ENCODE measurements around the gene KDELR3. TPM values are rescaled to one million over a fixed set of nuclear protein-coding genes. Genes with fewer than 3 reads are reported as not detected.

The KDELR3 gene
- polyA plus RNA-seq, 1 donor from 2014 or later = not detected

GRCh38 chr22:38505541-38506117, 37.7 kb downstream of the KDELR3 start:
- Histone ChIP-seq H3K79me2 (replicated peaks; ENCODE audit: insufficient read depth, low read length) (peaks cover 50% of the 10 kb centered on the region), H3K9me2 (ENCODE audit: insufficient read depth, low read length) (no peaks in the 10 kb centered on the region), H3K4me2 (ENCODE audit: low read length) (peak overlapping the region; percentile 98), H3K27me3 (ENCODE audit: insufficient read depth, low read depth, low read length) (no peaks in the 10 kb centered on the region), H3F3A (ENCODE audit: insufficient read depth, low read length, poor library complexity, severe bottlenecking) (peaks cover 7% of the 10 kb centered on the region), H4K20me1 (ENCODE audit: insufficient read depth) (peaks cover 37% of the 10 kb centered on the region), H2AFZ (ENCODE audit: low read depth, low read length) (peak overlapping the region; percentile 83), H3K9me3 (ENCODE audit: low read length) (no peaks in the 10 kb centered on the region), H3K4me3 (ENCODE audit: low read length) (peak overlapping the region; percentile 91), H3K27ac (ENCODE audit: low read length) (peak overlapping the region; percentile 99), H3K9ac (ENCODE audit: low read length) (peak overlapping the region; percentile 100), H3K36me3 (ENCODE audit: insufficient read depth, low read length) (no peaks in the 10 kb centered on the region)
- TF ChIP-seq POLR2AphosphoS5 (IDR thresholded peaks at IDR 0.05) = no peak
- TF ChIP-seq, protein P1, sequence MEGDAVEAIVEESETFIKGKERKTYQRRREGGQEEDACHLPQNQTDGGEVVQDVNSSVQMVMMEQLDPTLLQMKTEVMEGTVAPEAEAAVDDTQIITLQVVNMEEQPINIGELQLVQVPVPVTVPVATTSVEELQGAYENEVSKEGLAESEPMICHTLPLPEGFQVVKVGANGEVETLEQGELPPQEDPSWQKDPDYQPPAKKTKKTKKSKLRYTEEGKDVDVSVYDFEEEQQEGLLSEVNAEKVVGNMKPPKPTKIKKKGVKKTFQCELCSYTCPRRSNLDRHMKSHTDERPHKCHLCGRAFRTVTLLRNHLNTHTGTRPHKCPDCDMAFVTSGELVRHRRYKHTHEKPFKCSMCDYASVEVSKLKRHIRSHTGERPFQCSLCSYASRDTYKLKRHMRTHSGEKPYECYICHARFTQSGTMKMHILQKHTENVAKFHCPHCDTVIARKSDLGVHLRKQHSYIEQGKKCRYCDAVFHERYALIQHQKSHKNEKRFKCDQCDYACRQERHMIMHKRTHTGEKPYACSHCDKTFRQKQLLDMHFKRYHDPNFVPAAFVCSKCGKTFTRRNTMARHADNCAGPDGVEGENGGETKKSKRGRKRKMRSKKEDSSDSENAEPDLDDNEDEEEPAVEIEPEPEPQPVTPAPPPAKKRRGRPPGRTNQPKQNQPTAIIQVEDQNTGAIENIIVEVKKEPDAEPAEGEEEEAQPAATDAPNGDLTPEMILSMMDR (IDR thresholded peaks at IDR 0.05; ENCODE audit: poor library complexity, severe bottlenecking) = no peak
- TF ChIP-seq RAD21 (conservative IDR thresholded peaks at IDR 0.05) = no peak
- no peak for TF ChIP-seq MXI1 (conservative IDR thresholded peaks at IDR 0.05; ENCODE audit: poor library complexity, severe bottlenecking)
- no peak for TF ChIP-seq EZH2 (IDR thresholded peaks at IDR 0.05; ENCODE audit: borderline replicate concordance, insufficient read depth, low read length, poor library complexity, severe bottlenecking)
- no peak for TF ChIP-seq TAF1 (IDR thresholded peaks at IDR 0.05; ENCODE audit: low read depth)
- TF ChIP-seq, protein P2, sequence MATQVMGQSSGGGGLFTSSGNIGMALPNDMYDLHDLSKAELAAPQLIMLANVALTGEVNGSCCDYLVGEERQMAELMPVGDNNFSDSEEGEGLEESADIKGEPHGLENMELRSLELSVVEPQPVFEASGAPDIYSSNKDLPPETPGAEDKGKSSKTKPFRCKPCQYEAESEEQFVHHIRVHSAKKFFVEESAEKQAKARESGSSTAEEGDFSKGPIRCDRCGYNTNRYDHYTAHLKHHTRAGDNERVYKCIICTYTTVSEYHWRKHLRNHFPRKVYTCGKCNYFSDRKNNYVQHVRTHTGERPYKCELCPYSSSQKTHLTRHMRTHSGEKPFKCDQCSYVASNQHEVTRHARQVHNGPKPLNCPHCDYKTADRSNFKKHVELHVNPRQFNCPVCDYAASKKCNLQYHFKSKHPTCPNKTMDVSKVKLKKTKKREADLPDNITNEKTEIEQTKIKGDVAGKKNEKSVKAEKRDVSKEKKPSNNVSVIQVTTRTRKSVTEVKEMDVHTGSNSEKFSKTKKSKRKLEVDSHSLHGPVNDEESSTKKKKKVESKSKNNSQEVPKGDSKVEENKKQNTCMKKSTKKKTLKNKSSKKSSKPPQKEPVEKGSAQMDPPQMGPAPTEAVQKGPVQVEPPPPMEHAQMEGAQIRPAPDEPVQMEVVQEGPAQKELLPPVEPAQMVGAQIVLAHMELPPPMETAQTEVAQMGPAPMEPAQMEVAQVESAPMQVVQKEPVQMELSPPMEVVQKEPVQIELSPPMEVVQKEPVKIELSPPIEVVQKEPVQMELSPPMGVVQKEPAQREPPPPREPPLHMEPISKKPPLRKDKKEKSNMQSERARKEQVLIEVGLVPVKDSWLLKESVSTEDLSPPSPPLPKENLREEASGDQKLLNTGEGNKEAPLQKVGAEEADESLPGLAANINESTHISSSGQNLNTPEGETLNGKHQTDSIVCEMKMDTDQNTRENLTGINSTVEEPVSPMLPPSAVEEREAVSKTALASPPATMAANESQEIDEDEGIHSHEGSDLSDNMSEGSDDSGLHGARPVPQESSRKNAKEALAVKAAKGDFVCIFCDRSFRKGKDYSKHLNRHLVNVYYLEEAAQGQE (IDR thresholded peaks at IDR 0.05; ENCODE audit: borderline replicate concordance) = no peak
- no peak for TF ChIP-seq EP300 (conservative IDR thresholded peaks at IDR 0.05; ENCODE audit: poor library complexity, severe bottlenecking)
- TF ChIP-seq SMC3 (conservative IDR thresholded peaks at IDR 0.05; ENCODE audit: poor library complexity) = no peak

GRCh38 chr22:38506118-38506962, 38.4 kb downstream of the KDELR3 start, which contains the start of gene DDX17:
Gene DDX17 (minus strand): TSS chr22:38506311.
- Histone ChIP-seq H3F3A (ENCODE audit: insufficient read depth, low read length, poor library complexity, severe bottlenecking) (peaks cover 7% of the 10 kb centered on the region), H4K20me1 (ENCODE audit: insufficient read depth) (peaks cover 32% of the 10 kb centered on the region), H3K9me2 (ENCODE audit: insufficient read depth, low read length) (no peaks in the 10 kb centered on the region), H3K36me3 (ENCODE audit: insufficient read depth, low read length) (no peaks in the 10 kb centered on the region), H3K4me2 (ENCODE audit: low read length) (peak within 1 kb of the TSS; percentile 98), H3K27ac (ENCODE audit: low read length) (peak within 1 kb of the TSS; percentile 99), H2AFZ (ENCODE audit: low read depth, low read length) (peak within 1 kb of the TSS; percentile 83), H3K4me3 (ENCODE audit: low read length) (peak within 1 kb of the TSS; percentile 91), H3K27me3 (ENCODE audit: insufficient read depth, low read depth, low read length) (no peaks in the 10 kb centered on the region), H3K9me3 (ENCODE audit: low read length) (no peaks in the 10 kb centered on the region), H3K9ac (ENCODE audit: low read length) (peak within 1 kb of the TSS; percentile 100), H3K79me2 (replicated peaks; ENCODE audit: insufficient read depth, low read length) (peaks cover 43% of the 10 kb centered on the region)
- TF ChIP-seq, protein P2 (IDR thresholded peaks at IDR 0.05; ENCODE audit: borderline replicate concordance) = peak; percentile 93
- TF ChIP-seq MXI1 (conservative IDR thresholded peaks at IDR 0.05; ENCODE audit: poor library complexity, severe bottlenecking) = no peak
- no peak for TF ChIP-seq RAD21 (conservative IDR thresholded peaks at IDR 0.05)
- TF ChIP-seq, protein P1 (IDR thresholded peaks at IDR 0.05; ENCODE audit: poor library complexity, severe bottlenecking) = peak; percentile 48
- TF ChIP-seq EP300 (conservative IDR thresholded peaks at IDR 0.05; ENCODE audit: poor library complexity, severe bottlenecking) = peak; percentile 32
- peak; percentile 89 for TF ChIP-seq TAF1 (IDR thresholded peaks at IDR 0.05; ENCODE audit: low read depth)
- TF ChIP-seq POLR2AphosphoS5 (IDR thresholded peaks at IDR 0.05) = peak; percentile 96
- TF ChIP-seq EZH2 (IDR thresholded peaks at IDR 0.05; ENCODE audit: borderline replicate concordance, insufficient read depth, low read length, poor library complexity, severe bottlenecking) = no peak
- peak; percentile 39 for TF ChIP-seq SMC3 (conservative IDR thresholded peaks at IDR 0.05; ENCODE audit: poor library complexity)
